NCI-H2029 treated with DMSO at 0.1 percent for 48 hours (cell line): ENCODE results near the gene DNAH9.
"Not testable (repeated sequence)": the region's sequence is repeated elsewhere in the genome, so short reads cannot be mapped to it uniquely, and the experiment has no call there.

Experiments used
- DNase-seq: peaks from one replicate; lab custom pipeline; 2025; lab: John Stamatoyannopoulos, UW

DNAH9 gene

GRCh38 chr17:11909348-11909747 is 311.1 kb downstream of the DNAH9 start:
- no peak for DNase-seq

- DNase-seq, result no peak
Observed at GRCh38 chr17:11916091-11916490, 317.8 kb downstream of the DNAH9 start.

- no peak for DNase-seq
Observed at GRCh38 chr17:11917415-11917814, 319.1 kb downstream of the DNAH9 start.

- DNase-seq, result no peak
Observed at GRCh38 chr17:11921296-11921695, 323.0 kb downstream of the DNAH9 start.

- no peak for DNase-seq
Observed at GRCh38 chr17:11922638-11923037, 324.4 kb downstream of the DNAH9 start.

GRCh38 chr17:11924076-11924475 is 325.8 kb downstream of the DNAH9 start:
- no peak for DNase-seq

- DNase-seq, result no peak
Observed at GRCh38 chr17:11925262-11926021, 327.2 kb downstream of the DNAH9 start.

GRCh38 chr17:11928436-11928835 is 330.2 kb downstream of the DNAH9 start:
- DNase-seq, result no peak

- no peak for DNase-seq
Observed at GRCh38 chr17:11932337-11932898, 334.1 kb downstream of the DNAH9 start.

- no peak for DNase-seq
Observed at GRCh38 chr17:11935734-11936406, 337.6 kb downstream of the DNAH9 start.

- no peak for DNase-seq
Observed at GRCh38 chr17:11940904-11941303, 342.6 kb downstream of the DNAH9 start.

- not testable (repeated sequence) for DNase-seq
Observed at GRCh38 chr17:11943086-11943485, 344.8 kb downstream of the DNAH9 start.

GRCh38 chr17:11943759-11944347 is 345.6 kb downstream of the DNAH9 start:
- DNase-seq, result no peak

- DNase-seq, result no peak
Observed at GRCh38 chr17:11944587-11944986, 346.3 kb downstream of the DNAH9 start.

- DNase-seq, result no peak
Observed at GRCh38 chr17:11948789-11949188, 350.5 kb downstream of the DNAH9 start.

GRCh38 chr17:11949571-11949970 is 351.3 kb downstream of the DNAH9 start:
- DNase-seq, result not testable (repeated sequence)

GRCh38 chr17:11950771-11951519 is 352.7 kb downstream of the DNAH9 start:
- no peak for DNase-seq

GRCh38 chr17:11952610-11953009 is 354.3 kb downstream of the DNAH9 start:
- no peak for DNase-seq

GRCh38 chr17:11953924-11954323 is 355.7 kb downstream of the DNAH9 start:
- no peak for DNase-seq

- DNase-seq, result no peak
Observed at GRCh38 chr17:11954936-11955335, 356.7 kb downstream of the DNAH9 start.

GRCh38 chr17:11969565-11969964 is 371.3 kb downstream of the DNAH9 start:
- no peak for DNase-seq

- not testable (repeated sequence) for DNase-seq
Observed at GRCh38 chr17:11972741-11973140, 374.5 kb downstream of the DNAH9 start.
